CD4-positive, CD25-positive, alpha-beta regulatory T cell (primary cell): Measurements from ENCODE around the gene RBM33. TPM values are rescaled to one million over a fixed set of nuclear protein-coding genes. Genes with fewer than 3 reads are reported as not detected.

Experiments used
- ATAC-seq, 2 donors: fragments of 150-1000 bp; cut with Tn5 transposase; one replicate each; pipeline ENCODE4 v1.10.0; 2021; ENCODE audit warnings: low read depth in 2 of 2, moderate number of reproducible peaks in 2 of 2, moderate library complexity in 1 of 2
- DNase-seq, 3 donors: peaks; one replicate each; pipeline versions ENCODE4 v3.0.0 to v3.0.0-alpha.2; 2012 to 2022; ENCODE audit warnings: mixed read lengths in 1 of 3
- H3K27ac ChIP-seq: one replicate; pipeline ENCODE4 v1.7.0; 2013; ENCODE audit warnings: mild to moderate bottlenecking, low read length; ENCODE audit not compliant: insufficient read depth, poor library complexity, severe bottlenecking
- H3K27me3 ChIP-seq: one replicate; pipeline ENCODE4 v1.7.0; 2013; ENCODE audit warnings: low read length; ENCODE audit not compliant: control insufficient read depth, insufficient read depth
- H3K36me3 ChIP-seq: one replicate; pipeline ENCODE4 v1.7.0; 2013; ENCODE audit warnings: mild to moderate bottlenecking, low read length, moderate library complexity; ENCODE audit not compliant: control insufficient read depth, insufficient read depth
- H3K4me1 ChIP-seq: 2 replicates; pipeline ENCODE4 v1.7.0; 2013; ENCODE audit warnings: mild to moderate bottlenecking, low read length; ENCODE audit not compliant: insufficient read depth, control insufficient read depth, poor library complexity, severe bottlenecking
- H3K4me3 ChIP-seq: one replicate; pipeline ENCODE4 v1.7.0; 2013; ENCODE audit warnings: low read depth, mild to moderate bottlenecking, low read length, moderate library complexity
- H3K9me3 ChIP-seq, 2 experiments: 1 replicate in 1 of 2; 2 replicates in 1 of 2; pipeline ENCODE4 v1.7.0; 2013; ENCODE audit warnings: low read length in 2 of 2, mild to moderate bottlenecking in 1 of 2, moderate library complexity in 1 of 2; ENCODE audit not compliant: control insufficient read depth in 2 of 2
- H3K27ac Mint-ChIP-seq, 3 donors: one replicate each; pipeline ENCODE4 v1.8.0; 2020 to 2022; ENCODE audit warnings: mild to moderate bottlenecking in 3 of 3, mixed read lengths in 3 of 3, moderate library complexity in 2 of 3
- H3K27me3 Mint-ChIP-seq: one replicate; pipeline ENCODE4 v1.8.0; 2022; ENCODE audit warnings: mild to moderate bottlenecking, mixed read lengths
- H3K36me3 Mint-ChIP-seq: one replicate; pipeline ENCODE4 v1.8.0; 2020; ENCODE audit warnings: mixed read lengths
- H3K4me1 Mint-ChIP-seq, 4 donors: one replicate each; pipeline ENCODE4 v1.8.0; 2020 to 2022; ENCODE audit warnings: mixed read lengths in 4 of 4, mild to moderate bottlenecking in 1 of 4
- H3K4me3 Mint-ChIP-seq, 4 donors: one replicate each; pipeline ENCODE4 v1.8.0; 2020 to 2022; ENCODE audit warnings: mild to moderate bottlenecking in 4 of 4, mixed read lengths in 4 of 4, moderate library complexity in 3 of 4
- H3K9me3 Mint-ChIP-seq, 7 donors: one replicate each; pipeline ENCODE4 v1.8.0; 2020 to 2022; ENCODE audit warnings: mixed read lengths in 7 of 7, mild to moderate bottlenecking in 3 of 7, moderate library complexity in 2 of 7
- polyA plus RNA-seq, 4 donors: library from polyadenylated mRNA; unstranded; fragments of 300-500 nt; fragmentation: Illumina TruSeq; gene quantifications; one replicate each; pipeline ENCODE4 v1.2.3, GENCODE V29; 2021
- total RNA-seq: library from RNA; stranded (reverse); gene quantifications from one replicate; pipeline ENCODE4 v1.2.3, GENCODE V29; 2022

Gene RBM33
- total and polyA plus RNA-seq, 5 donors from 2014 or later = 33.5 to 196 (median 36.8) TPM

GRCh38 chr7:155652156-155653114 lies 8.0 kb downstream of the RBM33 start:
- peaks cover 11 to 13% of the 10 kb centered on the region in 2 experiments for H3K9me3 ChIP-seq
- Mint-ChIP-seq H3K9me3 (peaks cover 0 to 12% (median 4%) of the 10 kb centered on the region in 7 donors), H3K27ac (no peak overlapping the region), H3K4me1 (peaks cover 72 to 94% (median 84%) of the 10 kb centered on the region in 4 donors), H3K27me3 (no peaks in the 10 kb centered on the region), H3K36me3 (peaks cover 28% of the 10 kb centered on the region), H3K4me3 (peak overlapping the region in 2 of 4 donors; percentile 8 to 31)
- no peak overlapping the region for H3K27ac ChIP-seq
- H3K4me1 ChIP-seq = peaks cover 34% of the 10 kb centered on the region
- H3K36me3 ChIP-seq = peaks cover 24% of the 10 kb centered on the region
- DNase-seq (no peak), ATAC-seq (no peak)
- peak overlapping the region; percentile 6 for H3K4me3 ChIP-seq
- no peaks in the 10 kb centered on the region for H3K27me3 ChIP-seq

GRCh38 chr7:155653803-155654202 lies 9.3 kb downstream of the RBM33 start:
- Mint-ChIP-seq H3K36me3 (peaks cover 20% of the 10 kb centered on the region), H3K4me3 (peak overlapping the region; percentile 20 to 66 (median 43)), H3K27me3 (no peaks in the 10 kb centered on the region), H3K9me3 (peaks cover 0 to 8% (median 2%) of the 10 kb centered on the region in 7 donors), H3K4me1 (peaks cover 66 to 94% (median 88%) of the 10 kb centered on the region in 4 donors), H3K27ac (peak overlapping the region in 2 of 3 donors; percentile 1 to 4)
- peaks cover 5 to 8% of the 10 kb centered on the region in 2 experiments for H3K9me3 ChIP-seq
- no peaks in the 10 kb centered on the region for H3K27me3 ChIP-seq
- H3K4me1 ChIP-seq = peaks cover 44% of the 10 kb centered on the region
- H3K4me3 ChIP-seq = peak overlapping the region; percentile 29
- H3K27ac ChIP-seq = no peak overlapping the region
- H3K36me3 ChIP-seq = peaks cover 11% of the 10 kb centered on the region
- no peak for ATAC-seq
- DNase-seq = no peak

- Mint-ChIP-seq H3K9me3 (peaks cover 0 to 6% (median 0%) of the 10 kb centered on the region in 7 donors), H3K36me3 (peaks cover 22% of the 10 kb centered on the region), H3K27me3 (no peaks in the 10 kb centered on the region), H3K4me1 (peaks cover 60 to 93% (median 83%) of the 10 kb centered on the region in 4 donors), H3K4me3 (peak overlapping the region in 2 of 4 donors; percentile 32 to 34), H3K27ac (no peak overlapping the region)
- peaks cover 38% of the 10 kb centered on the region for H3K4me1 ChIP-seq
- no peak for DNase-seq
- no peak overlapping the region for H3K4me3 ChIP-seq
- no peaks in the 10 kb centered on the region for H3K9me3 ChIP-seq
- no peaks in the 10 kb centered on the region for H3K27me3 ChIP-seq
- H3K36me3 ChIP-seq = no peaks in the 10 kb centered on the region
- ATAC-seq = no peak
- H3K27ac ChIP-seq = no peak overlapping the region
Measured at GRCh38 chr7:155656891-155657290, 12.4 kb downstream of the RBM33 start.

GRCh38 chr7:155660059-155660757 lies 15.7 kb downstream of the RBM33 start:
- no peaks in the 10 kb centered on the region for H3K27me3 ChIP-seq
- peak overlapping the region; percentile 20 to 62 (median 34) for H3K4me3 Mint-ChIP-seq
- H3K36me3 ChIP-seq = peaks cover 7% of the 10 kb centered on the region
- peaks cover 56 to 89% (median 75%) of the 10 kb centered on the region in 4 donors for H3K4me1 Mint-ChIP-seq
- peaks cover 0 to 6% (median 0%) of the 10 kb centered on the region in 7 donors for H3K9me3 Mint-ChIP-seq
- no peaks in the 10 kb centered on the region for H3K9me3 ChIP-seq
- H3K4me3 ChIP-seq = peak overlapping the region; percentile 30
- ATAC-seq (no peak), DNase-seq (peak in 1 of 3 donors; percentile 35)
- H3K36me3 Mint-ChIP-seq = peaks cover 30% of the 10 kb centered on the region
- peak overlapping the region in 2 of 3 donors; percentile 3 to 74 for H3K27ac Mint-ChIP-seq
- H3K27me3 Mint-ChIP-seq = no peaks in the 10 kb centered on the region
- peaks cover 47% of the 10 kb centered on the region for H3K4me1 ChIP-seq
- H3K27ac ChIP-seq = no peak overlapping the region

- H3K36me3 ChIP-seq = peaks cover 11% of the 10 kb centered on the region
- ATAC-seq = no peak
- H3K4me3 ChIP-seq = peak overlapping the region; percentile 30
- H3K4me1 ChIP-seq = peaks cover 48% of the 10 kb centered on the region
- H3K9me3 Mint-ChIP-seq = peaks cover 0 to 6% (median 0%) of the 10 kb centered on the region in 7 donors
- no peak overlapping the region for H3K27ac ChIP-seq
- H3K4me1 Mint-ChIP-seq = peaks cover 60 to 89% (median 77%) of the 10 kb centered on the region in 4 donors
- H3K27ac Mint-ChIP-seq = peak overlapping the region in 2 of 3 donors; percentile 8 to 74
- peak overlapping the region in 3 of 4 donors; percentile 20 to 62 (median 36) for H3K4me3 Mint-ChIP-seq
- H3K9me3 ChIP-seq = no peaks in the 10 kb centered on the region
- DNase-seq = no peak
- no peaks in the 10 kb centered on the region for H3K27me3 Mint-ChIP-seq
- peaks cover 35% of the 10 kb centered on the region for H3K36me3 Mint-ChIP-seq
- H3K27me3 ChIP-seq = no peaks in the 10 kb centered on the region
Measured at GRCh38 chr7:155660758-155661093, 16.3 kb downstream of the RBM33 start.

GRCh38 chr7:155662343-155663043 lies 18.0 kb downstream of the RBM33 start:
- H3K27ac Mint-ChIP-seq = peak overlapping the region in 2 of 3 donors; percentile 25 to 79
- H3K9me3 ChIP-seq = no peaks in the 10 kb centered on the region
- H3K27me3 ChIP-seq = no peaks in the 10 kb centered on the region
- H3K9me3 Mint-ChIP-seq = peaks cover 0 to 6% (median 0%) of the 10 kb centered on the region in 7 donors
- no peak overlapping the region for H3K27ac ChIP-seq
- peaks cover 46% of the 10 kb centered on the region for H3K4me1 ChIP-seq
- H3K4me1 Mint-ChIP-seq = peaks cover 56 to 90% (median 71%) of the 10 kb centered on the region in 4 donors
- peak overlapping the region; percentile 7 for H3K4me3 ChIP-seq
- DNase-seq (no peak), ATAC-seq (no peak)
- H3K4me3 Mint-ChIP-seq = peak overlapping the region in 3 of 4 donors; percentile 2 to 40 (median 38)
- H3K36me3 Mint-ChIP-seq = peaks cover 41% of the 10 kb centered on the region
- H3K36me3 ChIP-seq = peaks cover 16% of the 10 kb centered on the region
- no peaks in the 10 kb centered on the region for H3K27me3 Mint-ChIP-seq

GRCh38 chr7:155663937-155664336 lies 19.5 kb downstream of the RBM33 start:
- H3K36me3 ChIP-seq = peaks cover 18% of the 10 kb centered on the region
- ATAC-seq = no peak
- Mint-ChIP-seq H3K9me3 (peaks cover 0 to 6% (median 0%) of the 10 kb centered on the region in 7 donors), H3K36me3 (peaks cover 40% of the 10 kb centered on the region), H3K27me3 (no peaks in the 10 kb centered on the region), H3K27ac (peak overlapping the region in 1 of 3 donors; percentile 33), H3K4me3 (no peak overlapping the region), H3K4me1 (peaks cover 60 to 89% (median 68%) of the 10 kb centered on the region in 4 donors)
- DNase-seq = no peak
- H3K27me3 ChIP-seq = no peaks in the 10 kb centered on the region
- peaks cover 37% of the 10 kb centered on the region for H3K4me1 ChIP-seq
- H3K27ac ChIP-seq = no peak overlapping the region
- no peaks in the 10 kb centered on the region for H3K9me3 ChIP-seq
- no peak overlapping the region for H3K4me3 ChIP-seq
